Left forelimb (tissue), 1 donor: ENCODE measurements around the gene DEGS2.
"Not testable (repeated sequence)": the region's sequence is repeated elsewhere in the genome, so short reads cannot be mapped to it uniquely, and the experiment has no call there.

Source experiments
- DNase-seq: peaks from one replicate; pipeline ENCODE4 v3.0.0-alpha.2; 2018; ENCODE audit warnings: low spot score

DEGS2 gene

GRCh38 chr14:100178691-100179090, 19.2 kb upstream of the DEGS2 start:
- DNase-seq, result no peak

- no peak for DNase-seq
Observed at GRCh38 chr14:100176811-100177327, 17.4 kb upstream of the DEGS2 start.

- no peak for DNase-seq
Observed at GRCh38 chr14:100173353-100173752, 13.9 kb upstream of the DEGS2 start.

- no peak for DNase-seq
Observed at GRCh38 chr14:100172811-100173210, 13.4 kb upstream of the DEGS2 start.

- DNase-seq, result no peak
Observed at GRCh38 chr14:100170880-100171279, 11.4 kb upstream of the DEGS2 start.

- DNase-seq, result no peak
Observed at GRCh38 chr14:100168506-100168905, 9.1 kb upstream of the DEGS2 start.

- DNase-seq, result no peak
Observed at GRCh38 chr14:100165831-100166440, 6.5 kb upstream of the DEGS2 start.

- DNase-seq, result no peak
Observed at GRCh38 chr14:100165376-100165775, 5.9 kb upstream of the DEGS2 start.

- no peak for DNase-seq
Observed at GRCh38 chr14:100160534-100160916, 1.1 kb upstream of the DEGS2 start.

- no peak for DNase-seq
Observed at GRCh38 chr14:100159865-100160533, 554 bp upstream of the DEGS2 start.

- DNase-seq, result no peak
Observed at GRCh38 chr14:100158566-100159093, 815 bp downstream of the DEGS2 start.

GRCh38 chr14:100157548-100158232, 1.8 kb downstream of the DEGS2 start:
- DNase-seq, result not testable (repeated sequence)

GRCh38 chr14:100156776-100157175, 2.7 kb downstream of the DEGS2 start:
- DNase-seq, result no peak

- DNase-seq, result no peak
Observed at GRCh38 chr14:100155756-100156616, 3.5 kb downstream of the DEGS2 start.

- no peak for DNase-seq
Observed at GRCh38 chr14:100155049-100155621, 4.3 kb downstream of the DEGS2 start.

GRCh38 chr14:100153560-100153959, 5.9 kb downstream of the DEGS2 start:
- DNase-seq, result no peak

- no peak for DNase-seq
Observed at GRCh38 chr14:100152091-100152490, 7.4 kb downstream of the DEGS2 start.

- no peak for DNase-seq
Observed at GRCh38 chr14:100150932-100151587, 8.4 kb downstream of the DEGS2 start.

GRCh38 chr14:100149851-100150611, 9.4 kb downstream of the DEGS2 start:
- no peak for DNase-seq
